ENCODE measurements around the gene PLOD2.

Gene PLOD2

DNA sequence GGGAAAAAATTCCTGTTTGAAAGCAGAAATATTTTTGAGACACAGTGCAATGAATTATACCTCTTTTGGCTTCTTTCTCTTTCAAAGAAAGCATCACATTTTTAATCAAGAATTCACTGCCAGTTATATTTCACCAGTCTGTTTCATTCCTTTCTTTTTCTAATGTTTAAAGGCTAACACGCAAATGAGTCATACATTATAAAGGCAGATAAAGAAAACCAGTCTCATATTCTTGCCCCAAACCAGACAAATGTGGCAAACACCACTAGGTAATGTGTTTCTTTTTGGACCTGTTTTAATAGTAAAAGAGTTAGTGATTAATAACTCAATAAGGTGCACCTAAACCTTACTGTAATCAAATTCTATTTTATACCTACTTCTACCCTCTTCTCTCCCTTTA is 83.8 kb downstream of the PLOD2 start:
- Histone ChIP-seq H3K27ac (replicated peaks) (no peak overlapping the region), H3K4me3 (replicated peaks; ENCODE audit: insufficient read depth, low read length) (no peak overlapping the region), H3K27me3 (ENCODE audit: insufficient read depth, poor library complexity, severe bottlenecking) (no peaks in the 10 kb centered on the region)
- no peak for DNase-seq (ENCODE audit: low read depth in 1 of 2, low spot score in 1 of 2)
- TF ChIP-seq, protein P1, sequence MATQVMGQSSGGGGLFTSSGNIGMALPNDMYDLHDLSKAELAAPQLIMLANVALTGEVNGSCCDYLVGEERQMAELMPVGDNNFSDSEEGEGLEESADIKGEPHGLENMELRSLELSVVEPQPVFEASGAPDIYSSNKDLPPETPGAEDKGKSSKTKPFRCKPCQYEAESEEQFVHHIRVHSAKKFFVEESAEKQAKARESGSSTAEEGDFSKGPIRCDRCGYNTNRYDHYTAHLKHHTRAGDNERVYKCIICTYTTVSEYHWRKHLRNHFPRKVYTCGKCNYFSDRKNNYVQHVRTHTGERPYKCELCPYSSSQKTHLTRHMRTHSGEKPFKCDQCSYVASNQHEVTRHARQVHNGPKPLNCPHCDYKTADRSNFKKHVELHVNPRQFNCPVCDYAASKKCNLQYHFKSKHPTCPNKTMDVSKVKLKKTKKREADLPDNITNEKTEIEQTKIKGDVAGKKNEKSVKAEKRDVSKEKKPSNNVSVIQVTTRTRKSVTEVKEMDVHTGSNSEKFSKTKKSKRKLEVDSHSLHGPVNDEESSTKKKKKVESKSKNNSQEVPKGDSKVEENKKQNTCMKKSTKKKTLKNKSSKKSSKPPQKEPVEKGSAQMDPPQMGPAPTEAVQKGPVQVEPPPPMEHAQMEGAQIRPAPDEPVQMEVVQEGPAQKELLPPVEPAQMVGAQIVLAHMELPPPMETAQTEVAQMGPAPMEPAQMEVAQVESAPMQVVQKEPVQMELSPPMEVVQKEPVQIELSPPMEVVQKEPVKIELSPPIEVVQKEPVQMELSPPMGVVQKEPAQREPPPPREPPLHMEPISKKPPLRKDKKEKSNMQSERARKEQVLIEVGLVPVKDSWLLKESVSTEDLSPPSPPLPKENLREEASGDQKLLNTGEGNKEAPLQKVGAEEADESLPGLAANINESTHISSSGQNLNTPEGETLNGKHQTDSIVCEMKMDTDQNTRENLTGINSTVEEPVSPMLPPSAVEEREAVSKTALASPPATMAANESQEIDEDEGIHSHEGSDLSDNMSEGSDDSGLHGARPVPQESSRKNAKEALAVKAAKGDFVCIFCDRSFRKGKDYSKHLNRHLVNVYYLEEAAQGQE (IDR thresholded peaks at IDR 0.05; ENCODE audit: insufficient replicate concordance, low read depth) = no peak
- TF ChIP-seq POLR2AphosphoS5 (IDR thresholded peaks at IDR 0.05; ENCODE audit: low read depth) = no peak
- TF ChIP-seq GABPA (IDR thresholded peaks at IDR 0.05; ENCODE audit: low read depth) = no peak
- TF ChIP-seq SPI1 (IDR thresholded peaks at IDR 0.05; ENCODE audit: borderline replicate concordance, low read depth) = no peak
- TF ChIP-seq, protein P2, sequence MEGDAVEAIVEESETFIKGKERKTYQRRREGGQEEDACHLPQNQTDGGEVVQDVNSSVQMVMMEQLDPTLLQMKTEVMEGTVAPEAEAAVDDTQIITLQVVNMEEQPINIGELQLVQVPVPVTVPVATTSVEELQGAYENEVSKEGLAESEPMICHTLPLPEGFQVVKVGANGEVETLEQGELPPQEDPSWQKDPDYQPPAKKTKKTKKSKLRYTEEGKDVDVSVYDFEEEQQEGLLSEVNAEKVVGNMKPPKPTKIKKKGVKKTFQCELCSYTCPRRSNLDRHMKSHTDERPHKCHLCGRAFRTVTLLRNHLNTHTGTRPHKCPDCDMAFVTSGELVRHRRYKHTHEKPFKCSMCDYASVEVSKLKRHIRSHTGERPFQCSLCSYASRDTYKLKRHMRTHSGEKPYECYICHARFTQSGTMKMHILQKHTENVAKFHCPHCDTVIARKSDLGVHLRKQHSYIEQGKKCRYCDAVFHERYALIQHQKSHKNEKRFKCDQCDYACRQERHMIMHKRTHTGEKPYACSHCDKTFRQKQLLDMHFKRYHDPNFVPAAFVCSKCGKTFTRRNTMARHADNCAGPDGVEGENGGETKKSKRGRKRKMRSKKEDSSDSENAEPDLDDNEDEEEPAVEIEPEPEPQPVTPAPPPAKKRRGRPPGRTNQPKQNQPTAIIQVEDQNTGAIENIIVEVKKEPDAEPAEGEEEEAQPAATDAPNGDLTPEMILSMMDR (IDR thresholded peaks at IDR 0.05; ENCODE audit: insufficient read depth, low read length) = no peak

GRCh38 chr3:146072824-146073223 is 88.2 kb downstream of the PLOD2 start:
- Histone ChIP-seq H3K4me3 (replicated peaks; ENCODE audit: insufficient read depth, low read length) (no peak overlapping the region), H3K27me3 (ENCODE audit: insufficient read depth, poor library complexity, severe bottlenecking) (no peaks in the 10 kb centered on the region), H3K27ac (replicated peaks) (no peak overlapping the region)
- TF ChIP-seq POLR2AphosphoS5 (IDR thresholded peaks at IDR 0.05; ENCODE audit: low read depth) = no peak
- no peak for DNase-seq (ENCODE audit: low read depth in 1 of 2, low spot score in 1 of 2)

DNA sequence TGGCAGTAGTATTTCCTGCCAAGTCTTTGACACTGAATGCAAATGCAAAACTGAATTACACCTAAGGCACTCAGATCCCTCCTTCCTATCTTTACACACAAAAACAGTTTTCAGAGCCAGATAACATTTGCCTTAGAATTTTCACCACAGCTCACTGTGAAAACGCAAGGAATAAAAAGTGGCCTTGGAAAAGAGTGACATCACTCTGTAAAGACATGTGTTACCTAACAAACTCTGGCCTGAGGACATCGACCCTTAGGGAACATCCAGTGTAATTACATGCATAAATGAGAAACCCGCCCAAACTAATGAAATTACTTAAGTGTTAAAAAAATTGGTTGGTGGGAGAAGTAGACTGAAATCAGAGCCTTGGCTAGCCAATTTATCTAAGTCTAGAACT is 88.9 kb downstream of the PLOD2 start:
- Histone ChIP-seq H3K27ac (replicated peaks) (no peak overlapping the region), H3K27me3 (ENCODE audit: insufficient read depth, poor library complexity, severe bottlenecking) (no peaks in the 10 kb centered on the region), H3K4me3 (replicated peaks; ENCODE audit: insufficient read depth, low read length) (no peak overlapping the region)
- TF ChIP-seq, protein P2 (IDR thresholded peaks at IDR 0.05; ENCODE audit: insufficient read depth, low read length) = no peak
- TF ChIP-seq SPI1 (IDR thresholded peaks at IDR 0.05; ENCODE audit: borderline replicate concordance, low read depth) (no peak), POLR2AphosphoS5 (IDR thresholded peaks at IDR 0.05; ENCODE audit: low read depth) (no peak)
- TF ChIP-seq, protein P1 (IDR thresholded peaks at IDR 0.05; ENCODE audit: insufficient replicate concordance, low read depth) = no peak
- DNase-seq (ENCODE audit: low read depth in 1 of 2, low spot score in 1 of 2) = no peak

- Histone ChIP-seq H3K4me3 (replicated peaks; ENCODE audit: insufficient read depth, low read length) (no peak overlapping the region), H3K27ac (replicated peaks) (no peak overlapping the region), H3K27me3 (ENCODE audit: insufficient read depth, poor library complexity, severe bottlenecking) (no peaks in the 10 kb centered on the region)
- TF ChIP-seq POLR2AphosphoS5 (IDR thresholded peaks at IDR 0.05; ENCODE audit: low read depth) (no peak), SPI1 (IDR thresholded peaks at IDR 0.05; ENCODE audit: borderline replicate concordance, low read depth) (no peak), GABPA (IDR thresholded peaks at IDR 0.05; ENCODE audit: low read depth) (no peak)
- TF ChIP-seq, protein P1 (IDR thresholded peaks at IDR 0.05; ENCODE audit: insufficient replicate concordance, low read depth) = no peak
- TF ChIP-seq, protein P2 (IDR thresholded peaks at IDR 0.05; ENCODE audit: insufficient read depth, low read length) = no peak
- no peak for DNase-seq (ENCODE audit: low read depth in 1 of 2, low spot score in 1 of 2)
Measured at GRCh38 chr3:146071632-146072031, 89.4 kb downstream of the PLOD2 start.

All from HL-60 (cell line).